Measurements from ENCODE around the gene GDI1. TPM values are rescaled to one million over a fixed set of nuclear protein-coding genes. Genes with fewer than 3 reads are reported as not detected.

GDI1 gene
- total and polyA plus RNA-seq, 10 of the 15 experiments (the other 5 are each of a cell fraction or from before 2014, with no cell fraction given), result 0.92 to 102 (median 49.6) TPM

GRCh38 chrX:154478728-154479622 lies 42.0 kb downstream of the GDI1 start, which contains the start of gene LAGE3 (continued):
- TF ChIP-seq BHLHE40 (IDR thresholded peaks at IDR 0.05; ENCODE audit: borderline replicate concordance in 1 of 2, low read depth in 2 of 2, low read length in 1 of 2) (peak in 1 of 2 experiments; percentile 83; a peak in 2 of 4 replicates), MTA2 (IDR thresholded peaks at IDR 0.05; ENCODE audit: low read depth) (no peak), SUPT20H (IDR thresholded peaks at IDR 0.05; ENCODE audit: borderline replicate concordance, control insufficient read depth, low read depth, low read length) (no peak), SP1 (IDR thresholded peaks at IDR 0.05; ENCODE audit: low read depth, low read length) (peak; percentile 83), MEF2B (IDR thresholded peaks at IDR 0.05; ENCODE audit: partially characterized antibody, poor library complexity, severe bottlenecking) (peak; percentile 98), SREBF1 (IDR thresholded peaks at IDR 0.05; ENCODE audit: low read length) (no peak), YBX1 (IDR thresholded peaks at IDR 0.05) (no peak), RELA (IDR thresholded peaks at IDR 0.05; ENCODE audit: borderline replicate concordance, partially characterized antibody) (peak; percentile 29), FOXK2 (IDR thresholded peaks at IDR 0.05) (no peak), EZH2 (IDR thresholded peaks at IDR 0.05; ENCODE audit: borderline replicate concordance, control insufficient read depth, low read depth, low read length) (no peak), SUZ12 (IDR thresholded peaks at IDR 0.05; ENCODE audit: unreplicated experiment) (no peak), NR2F1 (conservative IDR thresholded peaks at IDR 0.05) (peak; percentile 23; the same call in 1 of the 2 replicates), CREB1 (IDR thresholded peaks at IDR 0.05; ENCODE audit: low read depth) (peak; percentile 39; the same call in 1 of the 2 replicates), BCL11A (IDR thresholded peaks at IDR 0.05; ENCODE audit: low read depth, low read length) (no peak), ZNF687 (IDR thresholded peaks at IDR 0.05) (peak; percentile 59; the same call in 1 of the 2 replicates), ZNF207 (IDR thresholded peaks at IDR 0.05; ENCODE audit: borderline replicate concordance) (peak; percentile 53; the same call in 1 of the 2 replicates), PAX5 (IDR thresholded peaks at IDR 0.05; ENCODE audit: borderline replicate concordance, low read depth, low read length) (peak; percentile 57; the same call in 1 of the 2 replicates), MAX (IDR thresholded peaks at IDR 0.05; ENCODE audit: low read depth, low read length) (peak; percentile 79), RUNX3 (IDR thresholded peaks at IDR 0.05; ENCODE audit: low read length) (peak; percentile 73), ZBED1 (IDR thresholded peaks at IDR 0.05; ENCODE audit: borderline replicate concordance) (no peak), PKNOX1 (IDR thresholded peaks at IDR 0.05) (peak; percentile 35; the same call in 1 of the 2 replicates), EGR1 (IDR thresholded peaks at IDR 0.05; ENCODE audit: borderline replicate concordance in 1 of 2, low read depth in 2 of 2, low read length in 2 of 2) (peak in 1 of 2 experiments; percentile 70; a peak in 2 of 3 replicates), CBX5 (IDR thresholded peaks at IDR 0.05; ENCODE audit: low read depth) (no peak), CREM (IDR thresholded peaks at IDR 0.05; ENCODE audit: low read depth) (no peak), ZNF622 (IDR thresholded peaks at IDR 0.05) (no peak), RAD51 (IDR thresholded peaks at IDR 0.05) (0 out of 2 replicates have a peak, but pooled peaks have one; percentile 28), ZNF217 (IDR thresholded peaks at IDR 0.05) (no peak)
